Stimulated activated CD4-positive, alpha-beta T cell treated with anti-CD3 and anti-CD28 coated beads, TNF-alpha, amount 100 ng/mL, for 24 hours (primary cell): Measurements from ENCODE around the gene LLCFC1.
"Not testable (repeated sequence)": the region's sequence is repeated elsewhere in the genome, so short reads cannot be mapped to it uniquely, and the experiment has no call there.

Experiments
- DNase-seq, 3 experiments: peaks; one replicate each; pipeline ENCODE4 v3.0.0-alpha.2; 2020; ENCODE audit warnings: low read depth in 3 of 3

The LLCFC1 gene

DNA sequence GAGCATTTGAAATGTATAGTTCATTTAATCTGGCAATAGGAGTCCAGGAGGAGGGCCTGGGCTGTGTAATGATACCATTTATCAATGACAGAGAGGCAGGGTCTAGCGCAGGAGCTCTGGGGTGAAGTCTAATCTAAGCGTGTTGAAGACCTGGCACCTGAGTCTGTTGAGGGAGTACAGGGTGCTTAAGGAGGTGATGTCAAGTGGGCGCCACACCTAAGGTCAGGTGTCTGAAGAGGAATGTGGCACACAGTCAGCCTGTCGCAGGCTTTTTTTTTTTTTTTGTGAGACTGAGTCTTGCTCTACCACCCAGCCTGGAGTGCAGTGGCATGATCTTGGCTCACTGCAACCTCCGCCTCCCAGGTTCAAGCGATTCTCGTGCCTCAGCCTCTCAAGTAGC lies 2.3 kb downstream of the LLCFC1 start:
- DNase-seq = no peak

DNA sequence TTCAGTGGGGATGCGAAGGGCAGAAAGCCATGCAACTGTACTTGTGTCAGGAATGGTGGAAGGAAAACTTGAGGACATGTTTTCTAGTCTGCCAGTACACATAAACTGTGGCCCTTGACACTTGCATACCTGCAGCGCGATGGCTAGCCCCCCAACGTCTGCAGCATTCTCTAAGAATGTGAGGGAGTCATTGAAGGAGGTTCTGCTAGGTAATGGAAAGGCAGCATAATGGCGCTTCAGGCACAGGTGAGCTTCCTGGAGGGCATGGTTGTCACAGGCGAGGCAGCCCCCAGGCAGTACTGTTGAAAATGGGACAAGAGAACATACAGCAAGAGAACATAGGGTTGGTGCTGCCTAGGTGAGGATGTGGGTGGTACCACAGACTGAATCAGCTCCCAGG lies 3.5 kb downstream of the LLCFC1 start:
- no peak for DNase-seq

DNA sequence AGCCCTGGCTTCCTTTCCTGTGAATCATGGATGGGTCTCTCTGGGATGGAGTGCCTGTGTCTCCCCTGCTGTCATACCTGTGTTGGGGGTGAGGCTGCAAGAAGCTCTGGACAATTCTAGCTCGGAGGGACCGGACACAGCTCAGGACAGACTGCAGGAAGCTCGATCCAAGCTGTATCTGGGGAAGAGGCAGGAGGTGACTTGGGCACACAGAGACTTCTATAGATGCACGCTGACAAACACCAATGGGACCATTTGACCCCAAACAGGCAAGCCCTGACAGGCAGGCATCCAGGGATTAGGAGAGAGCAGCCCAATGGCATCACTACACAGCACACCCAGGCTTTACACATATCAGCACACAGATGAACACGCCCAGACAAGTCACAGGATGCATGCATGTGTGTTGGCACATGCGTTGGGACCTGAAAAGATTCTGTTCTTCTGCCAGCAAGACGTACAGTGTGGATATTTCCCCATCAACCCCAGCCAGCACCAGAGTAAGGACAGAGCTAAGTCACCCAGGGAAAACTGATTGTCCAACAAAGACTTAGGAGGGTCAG lies 4.5 kb downstream of the LLCFC1 start:
- DNase-seq = no peak

DNA sequence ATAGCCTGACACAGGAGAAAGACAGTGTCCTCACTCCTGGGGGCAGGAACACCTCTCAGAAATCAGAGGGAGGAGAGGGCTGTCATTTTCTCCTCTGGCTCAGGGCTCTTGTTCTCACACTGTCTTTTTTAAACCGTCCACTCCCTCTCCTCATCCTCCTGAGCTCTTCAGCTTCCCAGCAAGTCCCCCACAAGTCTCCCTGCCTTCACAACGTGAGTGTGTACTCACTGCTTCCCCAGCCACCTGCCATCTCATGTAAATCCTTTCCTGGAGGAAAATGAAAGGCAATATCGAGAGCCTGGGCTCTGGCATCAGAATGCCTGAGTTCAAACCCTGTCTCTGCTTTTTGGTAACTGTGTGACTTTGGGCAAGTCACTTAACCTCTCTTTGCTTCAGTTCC lies 5.7 kb downstream of the LLCFC1 start:
- no peak for DNase-seq

DNA sequence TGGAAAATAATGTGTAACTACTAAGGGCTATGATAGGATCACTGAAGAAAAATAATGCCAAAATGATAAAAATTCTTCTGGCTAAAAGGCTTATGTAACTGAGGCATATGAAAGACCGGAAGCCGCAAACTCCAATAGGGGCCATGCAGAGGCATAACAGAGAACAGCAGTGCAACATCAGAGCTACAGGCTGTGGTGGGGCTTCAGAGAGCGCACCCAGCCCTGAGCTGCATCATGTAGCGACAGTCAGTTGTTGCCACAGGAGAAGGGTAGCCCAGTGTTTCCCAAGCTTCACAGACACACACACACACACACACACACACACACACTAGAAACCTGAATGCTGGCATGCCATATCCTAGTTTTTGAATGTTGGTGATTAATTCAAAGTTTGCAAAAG lies 9.3 kb downstream of the LLCFC1 start:
- DNase-seq = no peak

DNA sequence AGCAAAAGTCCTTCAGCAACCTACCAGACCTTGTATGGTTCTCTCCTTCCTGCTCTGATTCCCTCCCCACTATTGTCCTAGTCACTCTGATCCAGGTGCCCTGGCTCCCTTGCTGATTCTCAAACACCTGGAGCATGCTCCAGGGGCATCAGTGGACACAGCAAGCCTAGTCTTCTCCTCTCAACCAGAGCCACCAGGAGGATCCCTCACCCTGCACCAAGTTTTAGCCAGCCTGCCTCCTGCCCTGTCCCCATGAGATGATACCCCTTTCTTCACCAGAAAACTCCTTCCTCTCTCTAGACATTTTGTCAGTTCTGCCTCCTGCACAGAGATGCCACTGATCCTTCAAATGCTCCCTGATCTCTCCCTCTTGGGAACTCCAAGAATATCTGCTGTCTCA lies 11.0 kb downstream of the LLCFC1 start:
- DNase-seq = no peak

DNA sequence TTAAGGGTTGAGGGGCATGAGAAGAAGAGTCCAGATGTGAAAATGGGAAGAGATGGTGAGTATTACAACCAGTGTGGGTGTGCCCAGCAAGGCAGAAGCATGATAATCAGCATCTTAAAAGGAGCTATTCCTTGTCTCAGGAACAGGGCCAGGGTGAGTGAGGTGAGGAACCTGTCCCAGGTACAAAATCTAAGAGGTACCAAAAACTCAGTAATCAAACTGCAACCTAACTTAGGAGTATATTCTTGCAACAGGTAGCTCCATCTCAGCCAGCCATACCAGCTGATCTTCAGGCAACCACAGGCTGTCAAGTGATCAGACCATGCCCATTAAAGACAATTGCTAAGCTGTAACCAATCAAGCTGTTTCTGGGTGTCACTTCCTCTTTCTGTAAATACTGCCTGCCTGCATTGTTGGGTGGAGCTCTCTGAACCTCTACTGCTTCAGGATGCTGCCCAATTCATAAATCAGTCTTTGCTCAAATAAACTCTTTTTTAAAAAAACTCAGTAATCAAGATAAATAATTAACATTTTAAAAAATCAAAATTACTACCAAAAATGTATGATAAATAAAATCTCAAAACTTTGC lies 15.5 kb downstream of the LLCFC1 start:
- no peak for DNase-seq

DNA sequence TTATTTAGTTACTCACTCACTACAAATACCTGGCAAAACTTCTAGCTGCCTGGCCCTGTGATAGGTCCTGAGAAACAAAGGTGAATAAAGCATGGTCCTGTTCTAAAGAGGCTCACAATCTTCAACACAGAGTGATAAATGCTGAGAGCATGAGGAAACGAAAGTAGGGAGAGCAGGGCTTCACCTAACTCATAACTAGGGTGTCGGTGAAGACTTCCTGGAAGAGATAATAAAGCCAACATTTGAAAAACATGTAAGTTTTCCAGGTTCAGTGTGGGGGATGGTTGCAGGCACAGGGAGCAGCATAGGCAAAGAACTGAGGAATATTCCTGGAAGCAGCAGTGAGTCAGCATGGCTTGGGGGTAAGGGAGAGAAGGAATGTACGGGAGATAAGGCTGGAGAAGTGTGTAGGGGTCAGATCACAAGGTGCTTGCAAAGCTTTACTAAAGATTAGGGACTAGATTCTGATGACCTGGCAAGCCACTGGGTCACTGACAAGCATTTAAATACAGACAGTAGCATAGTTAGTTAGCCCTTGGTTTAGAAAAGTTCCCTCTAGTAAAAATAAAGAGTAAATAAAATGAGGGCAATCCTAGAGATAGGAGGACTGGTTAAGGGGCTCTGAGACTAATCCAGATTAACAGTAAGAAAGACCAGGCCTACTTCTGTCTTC lies 17.8 kb downstream of the LLCFC1 start:
- DNase-seq = no peak

DNA sequence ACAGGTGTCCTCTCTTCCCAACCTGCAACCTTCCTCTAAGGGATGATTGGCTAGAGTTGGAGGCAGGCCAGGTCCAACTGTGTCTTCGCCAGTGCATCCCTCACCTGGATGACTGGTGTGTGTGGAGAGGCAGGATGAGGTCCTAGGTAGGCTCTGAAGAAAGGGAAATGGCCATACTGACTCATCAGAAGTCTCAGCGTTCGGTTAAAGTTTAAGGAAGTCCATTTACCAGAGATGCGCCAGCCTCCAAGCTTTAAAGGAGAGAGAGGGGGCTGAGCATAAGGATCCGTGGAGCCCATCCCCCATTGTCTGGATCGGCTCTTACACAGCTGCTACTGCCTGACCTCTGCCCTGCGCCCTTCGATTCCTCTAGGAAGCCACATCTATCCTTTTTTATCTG lies 18.4 kb downstream of the LLCFC1 start:
- no peak for DNase-seq

DNA sequence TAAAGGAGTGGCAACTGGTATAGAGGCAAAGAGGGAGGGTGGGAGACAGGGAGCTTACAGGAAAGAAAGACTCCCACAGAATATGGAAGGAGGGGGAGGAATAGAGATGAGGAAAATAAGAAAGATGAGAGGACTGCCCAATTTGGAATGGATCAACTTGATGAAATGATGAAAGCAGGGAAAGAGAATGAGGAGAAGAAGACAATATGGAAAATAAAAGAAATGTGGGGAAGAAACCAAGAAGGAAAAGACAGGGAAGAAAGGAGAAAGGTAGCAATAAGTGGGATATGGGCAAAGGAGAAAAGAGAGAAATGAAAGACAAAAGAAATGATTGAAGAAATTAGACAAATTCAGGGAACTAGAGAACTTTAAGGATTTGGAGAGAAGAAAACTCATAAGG lies 19.9 kb downstream of the LLCFC1 start:
- DNase-seq = no peak

DNA sequence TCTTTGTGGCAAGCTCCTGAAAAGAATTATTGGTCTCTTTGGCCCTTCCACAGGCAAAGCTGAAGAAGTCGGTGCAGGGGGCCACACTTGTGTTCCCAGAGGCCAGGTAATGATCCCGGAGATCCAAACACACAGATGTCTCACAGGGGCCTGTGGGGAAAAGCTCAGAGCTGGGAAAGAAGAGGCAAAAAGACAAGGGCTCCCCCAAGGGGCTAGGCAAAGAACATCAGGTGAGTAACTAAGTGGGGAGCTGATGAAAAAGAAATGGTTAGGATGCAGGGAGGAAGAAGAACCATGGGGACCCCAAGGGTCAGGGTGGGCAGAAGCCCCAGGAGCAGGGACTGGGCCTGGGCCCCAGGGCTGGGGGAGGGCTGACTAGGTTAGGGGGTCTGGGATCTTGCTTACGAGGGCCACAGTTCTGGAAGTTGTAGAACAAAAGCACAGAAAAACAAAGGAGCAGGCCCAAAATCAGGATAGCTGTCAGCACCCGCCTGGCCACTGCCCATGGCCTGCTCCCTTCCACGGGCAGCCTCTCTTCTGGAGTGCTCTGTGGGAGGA lies 21.8 kb downstream of the LLCFC1 start:
- no peak for DNase-seq

DNA sequence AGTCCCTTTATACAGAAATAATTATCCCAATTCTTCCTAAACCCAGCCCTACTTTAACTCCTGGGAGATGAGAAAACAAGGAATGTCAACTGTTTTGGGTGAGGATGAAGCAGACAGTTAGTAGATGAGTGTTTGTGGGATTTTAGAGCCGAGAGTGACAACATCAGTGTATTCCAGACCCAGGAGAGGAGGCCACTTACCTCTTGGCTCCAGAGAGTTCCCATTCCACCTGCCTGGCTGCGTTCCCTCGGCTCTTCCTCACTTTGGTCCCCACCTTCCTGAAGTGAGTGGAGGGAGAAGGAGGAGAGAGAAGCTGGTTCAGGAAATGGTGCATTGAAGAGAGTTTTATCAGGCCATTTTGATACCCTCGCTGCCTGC lies 22.3 kb downstream of the LLCFC1 start:
- DNase-seq = no peak

DNA sequence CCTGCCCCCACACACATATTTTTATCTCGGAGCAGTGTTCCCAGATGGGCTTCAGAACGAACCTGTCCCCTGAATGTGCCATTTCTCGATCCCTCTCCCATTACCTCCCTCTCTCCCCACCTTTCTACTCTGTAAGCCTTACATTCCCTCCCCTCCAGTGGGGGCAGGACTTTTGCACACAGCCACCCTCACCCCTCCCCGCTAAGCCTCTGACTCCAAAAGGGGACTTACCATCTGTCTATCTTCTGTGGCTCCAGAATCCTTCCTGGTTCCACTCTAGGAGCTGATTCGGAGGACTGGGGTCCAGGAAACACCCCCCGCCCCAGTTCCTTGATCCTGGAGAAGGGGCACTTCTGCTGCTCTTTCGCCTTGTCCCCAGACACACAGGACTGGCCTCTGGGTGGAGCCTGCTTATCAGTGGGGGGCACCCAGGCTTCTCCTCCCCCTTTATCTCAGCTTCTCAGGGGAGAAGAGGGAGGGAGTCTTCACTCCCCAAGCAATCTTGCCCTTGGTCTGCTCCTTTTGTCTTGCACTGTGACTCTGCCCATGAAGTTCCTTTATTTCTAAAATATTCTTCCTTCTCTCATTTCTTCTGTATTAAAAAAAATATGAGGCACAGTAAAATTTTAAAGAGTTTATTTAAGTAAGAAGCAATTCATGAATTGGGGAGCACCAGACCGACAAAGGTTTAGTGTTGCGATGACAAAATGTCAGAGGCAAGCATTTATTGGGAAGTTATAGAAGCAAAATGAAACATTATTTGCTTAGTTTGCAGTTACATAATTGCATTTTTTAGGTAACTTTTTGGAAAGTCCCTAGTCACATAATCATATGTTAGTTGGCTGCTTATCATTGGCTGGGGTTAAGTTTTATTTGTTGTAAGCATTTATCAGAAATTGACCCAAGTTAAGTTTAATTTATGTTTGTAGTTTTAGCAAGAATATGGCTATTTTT lies 23.0 kb downstream of the LLCFC1 start, which contains the start of gene KEL:
Gene KEL (minus strand): TSS at position 391 of the 954 bp plus-strand sequence. CDS start 157 bp downstream, at position 234.
- DNase-seq = no peak

DNA sequence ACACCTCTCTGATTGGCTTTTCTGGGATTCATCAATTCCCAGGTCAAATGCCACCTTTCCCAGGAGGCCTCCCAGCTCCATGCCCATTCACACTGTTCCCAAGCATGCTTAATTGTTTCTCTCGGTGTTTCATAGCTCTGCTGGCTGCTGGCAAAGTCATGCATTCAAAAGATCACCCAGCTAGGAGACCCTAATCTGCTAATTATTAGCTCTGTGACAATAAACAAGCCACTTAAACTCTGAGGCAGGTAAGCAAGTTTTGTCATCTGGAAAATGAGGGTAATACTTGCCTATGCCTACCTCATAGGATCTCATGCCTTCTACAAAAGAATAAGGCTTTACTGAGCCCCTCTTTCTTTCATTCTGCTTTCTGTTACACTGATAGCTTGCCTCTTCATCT lies 23.7 kb downstream of the LLCFC1 start:
- no peak for DNase-seq

DNA sequence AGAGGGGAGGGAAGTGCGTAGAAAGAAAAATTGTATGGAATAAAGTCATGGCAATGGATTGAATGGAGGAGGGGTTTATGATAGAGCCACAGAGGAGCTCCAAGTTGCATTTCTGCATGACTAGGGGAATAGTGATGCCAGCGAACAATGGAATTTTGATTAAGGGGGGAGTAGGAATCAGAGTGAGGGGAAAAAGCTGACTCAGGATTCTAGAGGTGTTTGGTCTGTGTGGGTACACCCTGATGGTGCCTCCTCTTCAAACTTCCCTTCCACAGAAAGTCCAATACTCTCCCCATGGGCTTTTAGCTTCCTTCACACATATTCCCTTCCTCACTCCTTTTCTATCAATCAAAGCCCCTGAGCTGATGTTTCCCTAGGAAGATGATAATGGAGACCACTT lies 24.7 kb downstream of the LLCFC1 start:
- DNase-seq = no peak

DNA sequence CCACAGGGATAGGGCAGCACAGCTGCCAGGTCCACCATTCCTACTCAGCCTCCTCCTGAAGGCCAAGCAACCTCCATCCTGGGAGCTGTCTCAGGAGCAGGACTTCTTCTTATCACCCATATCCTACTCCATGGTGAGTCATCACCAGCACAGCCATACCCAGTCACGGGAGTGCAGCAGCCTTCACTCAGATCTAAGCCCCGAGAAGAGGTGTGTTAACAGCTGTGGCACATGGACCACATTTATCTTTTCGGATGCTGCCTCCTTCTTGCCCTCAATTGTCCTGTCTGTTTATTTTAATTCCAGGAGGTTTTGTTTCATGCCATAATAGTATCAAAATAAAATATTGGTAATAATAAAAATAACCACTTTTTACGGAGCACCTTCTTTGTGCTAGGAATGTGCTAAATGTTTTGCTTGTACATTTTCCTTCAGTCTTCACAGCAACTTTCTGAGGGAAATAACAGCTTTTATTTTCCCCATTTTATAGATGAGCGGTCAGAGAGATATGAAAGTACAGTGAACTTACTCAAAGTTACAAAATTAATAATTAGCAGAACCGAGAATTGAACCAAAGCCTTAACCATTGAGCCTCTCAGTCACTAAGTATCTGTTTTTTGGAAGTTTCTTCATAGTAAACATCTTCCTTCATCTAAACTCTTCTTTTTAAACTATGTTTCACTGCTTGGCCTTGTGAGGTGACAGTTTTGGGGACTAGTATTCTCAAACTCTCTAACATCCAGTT lies 25.4 kb downstream of the LLCFC1 start:
- DNase-seq = no peak

DNA sequence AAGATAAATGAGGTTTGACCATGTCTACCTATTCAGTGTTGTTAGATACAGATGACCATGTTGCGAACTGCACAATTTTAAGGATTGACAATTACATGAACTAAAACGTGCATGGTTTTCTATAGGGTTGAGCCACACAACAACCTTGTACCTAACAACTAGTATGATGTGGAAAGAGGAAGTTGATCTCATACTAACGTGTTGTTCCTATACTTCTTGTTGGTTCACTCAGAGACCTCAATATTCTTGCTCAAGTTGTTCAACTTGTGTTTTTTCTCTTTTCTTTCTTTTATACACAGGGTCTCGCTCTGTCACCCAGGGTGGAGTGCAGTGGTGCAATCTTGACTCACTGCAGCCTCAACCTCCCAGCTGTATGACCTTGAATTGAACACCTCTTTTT lies 28.9 kb downstream of the LLCFC1 start:
- no peak for DNase-seq

DNA sequence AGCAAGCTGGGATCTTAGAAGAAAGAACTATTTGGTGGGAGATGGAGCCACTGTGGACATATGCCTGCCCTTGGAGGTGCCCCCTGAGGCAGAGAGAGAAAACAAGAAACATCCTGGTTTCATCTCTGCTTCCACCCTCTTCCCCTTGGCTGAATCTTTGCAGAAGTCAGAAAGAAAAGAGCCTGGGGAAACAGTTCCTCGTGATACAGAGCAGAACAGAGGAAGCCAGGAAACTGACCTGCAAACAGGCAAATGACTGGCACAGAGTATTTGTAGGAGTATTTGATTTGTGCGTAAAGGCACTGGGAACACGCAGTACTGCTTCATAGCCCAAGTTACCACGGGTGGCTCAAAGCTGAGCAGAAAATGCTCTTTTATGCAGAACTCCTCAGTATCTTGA lies 29.9 kb downstream of the LLCFC1 start:
- no peak for DNase-seq

DNA sequence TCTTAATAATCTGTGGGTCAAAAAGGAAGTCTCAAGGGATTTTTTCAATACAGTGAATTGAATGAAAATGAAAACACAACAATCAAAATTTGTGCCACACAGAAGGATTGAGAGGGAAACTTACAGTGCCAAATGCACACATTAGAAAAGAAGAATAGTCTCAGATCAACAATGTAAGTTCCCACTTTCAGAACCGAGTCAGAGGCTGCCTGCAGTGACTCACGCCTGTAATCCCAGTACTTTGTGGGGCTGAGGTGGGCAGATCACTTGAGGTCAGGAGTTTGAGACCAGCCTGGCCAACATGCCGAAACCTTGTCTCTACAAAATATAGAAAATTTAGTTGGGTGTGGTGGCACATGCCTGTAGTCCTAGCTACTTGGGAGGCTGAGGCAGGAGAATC lies 35.3 kb downstream of the LLCFC1 start:
- no peak for DNase-seq

DNA sequence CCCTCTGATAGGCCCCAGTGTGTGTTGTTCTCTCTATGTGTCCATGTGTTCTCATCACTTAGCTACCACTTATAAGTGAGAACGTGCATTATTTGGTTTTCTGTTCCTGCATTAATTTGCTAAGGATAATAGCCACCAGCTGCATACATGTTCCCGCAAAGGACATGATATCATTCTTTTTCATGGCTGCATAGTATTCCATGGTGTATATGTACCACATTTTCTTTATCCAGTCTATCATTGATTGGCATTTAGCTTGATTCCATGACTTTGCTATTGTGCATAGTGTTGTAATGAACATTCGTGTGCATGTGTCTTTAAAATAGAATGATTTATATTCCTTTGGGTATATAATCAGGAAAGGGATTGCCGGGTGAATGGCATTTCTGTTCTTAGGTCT lies 39.1 kb downstream of the LLCFC1 start:
- DNase-seq = not testable (repeated sequence)

DNA sequence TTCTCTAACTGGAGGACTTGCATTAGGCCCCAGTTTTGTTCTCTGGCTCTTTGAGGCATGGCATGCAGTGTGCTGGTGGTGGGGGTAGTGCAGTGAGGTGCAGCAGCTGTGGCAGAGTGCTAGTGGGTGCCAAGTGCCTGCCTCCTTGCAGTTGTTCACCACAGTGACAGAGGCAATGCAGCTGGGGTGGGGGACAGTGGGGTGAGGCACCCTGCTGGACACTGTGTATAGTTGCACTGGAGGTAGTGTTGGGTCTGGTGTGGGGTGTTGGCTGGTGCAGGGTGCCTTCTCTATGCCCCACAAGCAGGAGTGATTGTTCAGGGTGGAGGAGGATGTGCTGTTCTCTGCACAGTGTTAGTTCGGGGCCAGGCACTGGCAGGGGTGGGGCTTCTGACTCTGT lies 44.5 kb downstream of the LLCFC1 start:
- no peak for DNase-seq
